Right cardiac atrium (tissue), 5 donors: ENCODE results near the gene RABL6. TPM values are rescaled to one million over a fixed set of nuclear protein-coding genes. Genes with fewer than 3 reads are reported as not detected.

ENCODE experiments used
- ATAC-seq, 2 donors: fragments of 200-7000 bp; cut with Tn5 transposase; one replicate each; pipeline versions ENCODE4 v1.8.0 to v1.9.1; 2020; ENCODE audit warnings: moderate library complexity in 2 of 2, mild to moderate bottlenecking in 1 of 2
- DNase-seq, 3 donors: peaks; one replicate each; pipeline ENCODE4 v3.0.0-alpha.2; 2020
- H3K27ac ChIP-seq: one replicate; pipeline ENCODE4 v1.5.1; 2013; ENCODE audit warnings: mild to moderate bottlenecking, low read length, control low read depth, moderate library complexity
- H3K27me3 ChIP-seq: one replicate; pipeline ENCODE4 v1.6.1; 2013; ENCODE audit not compliant: control insufficient read depth, insufficient read depth
- H3K4me1 ChIP-seq: one replicate; pipeline ENCODE4 v1.6.1; 2013; ENCODE audit warnings: low read length; ENCODE audit not compliant: control insufficient read depth, insufficient read depth
- H3K4me3 ChIP-seq: one replicate; pipeline ENCODE4 v1.5.1; 2013; ENCODE audit warnings: low read length, control low read depth
- H3K9me3 ChIP-seq: one replicate; pipeline ENCODE4 v1.6.1; 2013; ENCODE audit warnings: low read length; ENCODE audit not compliant: control insufficient read depth
- WGBS: extraction: QIAGEN DNeasy Blood & Tissue Kit; methylation state at CpG from one replicate; pipeline ENCODE4 v1.1.7; 2013; 5-methylcytosine and 5-hydroxymethylcytosine counted together
- intact Hi-C, 4 donors: fragments of 100-400 bp; cut with DNase I; formaldehyde crosslinking; loops; one replicate each; pipeline versions ENCODE4 v1.11.0 to v1.14.0; 2022 to 2023
- polyA plus RNA-seq: library from polyadenylated mRNA; stranded (reverse); fragments of 200-250 nt; gene quantifications from one replicate; pipeline ENCODE4 v1.2.3, GENCODE V29; 2013
- total RNA-seq, 4 donors: library from RNA; stranded (reverse); fragmentation: NEBNext Ultra II Directional; extraction: Animal tissue kit (Norgen Biotek cat#: 25700); gene quantifications; one replicate each; pipeline ENCODE4 v1.2.1, GENCODE V29; 2021
- donor health status: healthy with polysubstance abuse.
- donor health status: DM: no; HTN: yes; CAD: no.
- donor health status: DM: no; HTN: no; CAD: no.
- donor health status: DM: no; HTN: yes; CAD: no; lungs with severe emphysema.
- donor health status: DM: yes; HTN: yes; CAD: no.

RABL6 gene
- total and polyA plus RNA-seq, 5 donors = 67.3 to 87.2 (median 72.1) TPM

GRCh38 chr9:136850866-136851775 is 43.4 kb downstream of the RABL6 start:
- WGBS = 80% methylated on average over 23 of the region's 23 CpGs
- ATAC-seq = no peak
- Histone ChIP-seq H3K27me3 (no peaks in the 10 kb centered on the region), H3K4me1 (peaks cover 2% of the 10 kb centered on the region), H3K9me3 (no peaks in the 10 kb centered on the region), H3K27ac (no peak overlapping the region), H3K4me3 (no peak overlapping the region)
- DNase-seq = peak; percentile 21 to 63 (median 51)
- intact Hi-C loops = loop anchor here in 1 of 4 donors (10.0 kb wide), 1 partner anchor 94 kb away; the partner anchor contains the start of genes C8G and FBXW5

GRCh38 chr9:136851941-136852663 is 44.4 kb downstream of the RABL6 start, which contains the start of gene MAMDC4:
Gene MAMDC4, plus strand, starts transcription at chr9:136852346. Its CDS starts 71 bp downstream, at chr9:136852417.
- intact Hi-C loops = loop anchor here in 1 of 4 donors (10.0 kb wide), 1 partner anchor 93 kb away; the partner anchor contains the start of genes C8G and FBXW5
- H3K27me3 ChIP-seq = no peaks in the 10 kb centered on the region
- H3K4me3 ChIP-seq = no peak within 1 kb of the TSS
- no peak within 1 kb of the TSS for H3K27ac ChIP-seq
- DNase-seq (peak; percentile 29 to 74 (median 62)), ATAC-seq (no peak)
- no peaks in the 10 kb centered on the region for H3K9me3 ChIP-seq
- peaks cover 2% of the 10 kb centered on the region for H3K4me1 ChIP-seq
- WGBS = 66% methylated on average over 23 of the region's 23 CpGs

- intact Hi-C loops = loop anchor here in 1 of 4 donors (10.0 kb wide), 1 partner anchor 92 kb away; the partner anchor contains the start of genes C8G and FBXW5
- H3K4me3 ChIP-seq = no peak overlapping the region
Observed at GRCh38 chr9:136852664-136853595, 45.2 kb downstream of the RABL6 start.

GRCh38 chr9:136853596-136854112 is 45.9 kb downstream of the RABL6 start:
- ATAC-seq = no peak
- H3K27ac ChIP-seq = no peak overlapping the region
- H3K4me1 ChIP-seq = peaks cover 2% of the 10 kb centered on the region
- no peak overlapping the region for H3K4me3 ChIP-seq
- no peaks in the 10 kb centered on the region for H3K27me3 ChIP-seq
- H3K9me3 ChIP-seq = no peaks in the 10 kb centered on the region
- intact Hi-C loops = loop anchor here in 1 of 4 donors (10.0 kb wide), 1 partner anchor 91 kb away; the partner anchor contains the start of genes C8G and FBXW5
- DNase-seq = peak in 2 of 3 donors; percentile 49 to 60
- 87% methylated on average over 18 of the region's 18 CpGs for WGBS

More at GRCh38 chr9:136852664-136853595, 45.2 kb downstream of the RABL6 start:
- Histone ChIP-seq H3K4me1 (peaks cover 2% of the 10 kb centered on the region), H3K9me3 (no peaks in the 10 kb centered on the region), H3K27ac (no peak overlapping the region), H3K27me3 (no peaks in the 10 kb centered on the region)
- peak; percentile 11 to 55 (median 51) for DNase-seq
- WGBS = 85% methylated on average over 29 of the region's 29 CpGs
- no peak for ATAC-seq

- no peak overlapping the region for H3K27ac ChIP-seq
- intact Hi-C loops = loop anchor here in 1 of 4 donors (10.0 kb wide), 1 partner anchor 91 kb away; the partner anchor contains the start of genes C8G and FBXW5
- ATAC-seq (no peak), DNase-seq (peak; percentile 31 to 77 (median 58))
- H3K4me1 ChIP-seq = peaks cover 2% of the 10 kb centered on the region
- 74% methylated on average over 30 of the region's 30 CpGs for WGBS
- H3K9me3 ChIP-seq = no peaks in the 10 kb centered on the region
- H3K27me3 ChIP-seq = no peaks in the 10 kb centered on the region
- no peak overlapping the region for H3K4me3 ChIP-seq
Observed at GRCh38 chr9:136854113-136854841, 46.5 kb downstream of the RABL6 start.

GRCh38 chr9:136854842-136855460 is 47.2 kb downstream of the RABL6 start:
- DNase-seq (peak in 2 of 3 donors; percentile 35 to 63), ATAC-seq (no peak)
- H3K4me1 ChIP-seq = peaks cover 2% of the 10 kb centered on the region
- WGBS = 82% methylated on average over 23 of the region's 23 CpGs
- intact Hi-C loops = loop anchor here in 2 of 4 donors (5.0 to 10.0 kb wide), 2 partner anchors 53 to 90 kb away; partner anchors contain the start of genes C8G (in 1 of the 2) and FBXW5 (in 1 of the 2)
- no peak overlapping the region for H3K4me3 ChIP-seq
- no peak overlapping the region for H3K27ac ChIP-seq
- no peaks in the 10 kb centered on the region for H3K9me3 ChIP-seq
- H3K27me3 ChIP-seq = no peaks in the 10 kb centered on the region

- H3K27me3 ChIP-seq = no peaks in the 10 kb centered on the region
- no peaks in the 10 kb centered on the region for H3K9me3 ChIP-seq
- no peak overlapping the region for H3K27ac ChIP-seq
- no peaks in the 10 kb centered on the region for H3K4me1 ChIP-seq
- ATAC-seq (no peak), DNase-seq (peak; percentile 30 to 79 (median 68))
- WGBS = 74% methylated on average over 26 of the region's 26 CpGs
- intact Hi-C loops = loop anchor here in 2 of 4 donors (5.0 to 10.0 kb wide), 2 partner anchors 53 to 89 kb away; partner anchors contain the start of genes C8G (in 1 of the 2) and FBXW5 (in 1 of the 2)
- no peak overlapping the region for H3K4me3 ChIP-seq
Observed at GRCh38 chr9:136855461-136856078, 47.8 kb downstream of the RABL6 start.

GRCh38 chr9:136856079-136856476 is 48.3 kb downstream of the RABL6 start:
- no peaks in the 10 kb centered on the region for H3K27me3 ChIP-seq
- H3K4me3 ChIP-seq = no peak overlapping the region
- no peaks in the 10 kb centered on the region for H3K9me3 ChIP-seq
- H3K4me1 ChIP-seq = no peaks in the 10 kb centered on the region
- ATAC-seq (no peak), DNase-seq (peak in 2 of 3 donors; percentile 50 to 57)
- no peak overlapping the region for H3K27ac ChIP-seq
- WGBS = 70% methylated on average over 15 of the region's 15 CpGs
- intact Hi-C loops = loop anchor here in 2 of 4 donors (5.0 to 10.0 kb wide), 2 partner anchors 54 to 89 kb away; partner anchors contain the start of genes C8G (in 1 of the 2) and FBXW5 (in 1 of the 2)
